Keratinocyte (primary cell): ENCODE measurements around the gene STUB1.

ENCODE experiments used
- EZH2 ChIP-seq: IDR thresholded peaks from one replicate; pipeline ENCODE4 v1.6.1; 2012; ENCODE audit warnings: inconsistent platforms, mild to moderate bottlenecking, low read length, moderate library complexity
- TF ChIP-seq, protein P1 (sequence below), 3 experiments: IDR thresholded peaks in 1 of 3; conservative IDR thresholded peaks in 1 of 3; optimal IDR thresholded peaks in 1 of 3; 2 replicates in 2 of 3; 3 replicates in 1 of 3; pipeline versions ENCODE3 to v1.5.1; 2011; ENCODE audit warnings: low read length in 3 of 3, mild to moderate bottlenecking in 3 of 3, moderate library complexity in 2 of 3, control low read depth in 1 of 3, inconsistent platforms in 1 of 3; ENCODE audit not compliant: insufficient read depth in 2 of 3; ENCODE audit errors: extremely low read depth in 1 of 3

- TF ChIP-seq, protein P1, sequence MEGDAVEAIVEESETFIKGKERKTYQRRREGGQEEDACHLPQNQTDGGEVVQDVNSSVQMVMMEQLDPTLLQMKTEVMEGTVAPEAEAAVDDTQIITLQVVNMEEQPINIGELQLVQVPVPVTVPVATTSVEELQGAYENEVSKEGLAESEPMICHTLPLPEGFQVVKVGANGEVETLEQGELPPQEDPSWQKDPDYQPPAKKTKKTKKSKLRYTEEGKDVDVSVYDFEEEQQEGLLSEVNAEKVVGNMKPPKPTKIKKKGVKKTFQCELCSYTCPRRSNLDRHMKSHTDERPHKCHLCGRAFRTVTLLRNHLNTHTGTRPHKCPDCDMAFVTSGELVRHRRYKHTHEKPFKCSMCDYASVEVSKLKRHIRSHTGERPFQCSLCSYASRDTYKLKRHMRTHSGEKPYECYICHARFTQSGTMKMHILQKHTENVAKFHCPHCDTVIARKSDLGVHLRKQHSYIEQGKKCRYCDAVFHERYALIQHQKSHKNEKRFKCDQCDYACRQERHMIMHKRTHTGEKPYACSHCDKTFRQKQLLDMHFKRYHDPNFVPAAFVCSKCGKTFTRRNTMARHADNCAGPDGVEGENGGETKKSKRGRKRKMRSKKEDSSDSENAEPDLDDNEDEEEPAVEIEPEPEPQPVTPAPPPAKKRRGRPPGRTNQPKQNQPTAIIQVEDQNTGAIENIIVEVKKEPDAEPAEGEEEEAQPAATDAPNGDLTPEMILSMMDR (optimal IDR thresholded peaks at IDR 0.05 in 1 of 3, IDR thresholded peaks at IDR 0.05 in 1 of 3, conservative IDR thresholded peaks at IDR 0.05 in 1 of 3; ENCODE audit: extremely low read depth in 1 of 3, insufficient read depth in 2 of 3, low read length in 3 of 3): no peak
- no peak for TF ChIP-seq EZH2
These were observed 3.7 kb upstream of the STUB1 start for GRCh38 chr16:676565-676902.
